ENCODE results near the gene DAPK3.
"Not testable (repeated sequence)": the region's sequence is repeated elsewhere in the genome, so short reads cannot be mapped to it uniquely, and the experiment has no call there.

Gene DAPK3

GRCh38 chr19:3954107-3954506 is 16.8 kb downstream of the DAPK3 start:
- DNase-seq (ENCODE audit: low spot score), result no peak

GRCh38 chr19:3952755-3953276 is 18.1 kb downstream of the DAPK3 start:
- not testable (repeated sequence) for DNase-seq (ENCODE audit: low spot score)

- DNase-seq (ENCODE audit: low spot score), result no peak
Measured at GRCh38 chr19:3950871-3951861, 19.7 kb downstream of the DAPK3 start.

GRCh38 chr19:3949997-3950859 is 20.7 kb downstream of the DAPK3 start:
- no peak for DNase-seq (ENCODE audit: low spot score)

GRCh38 chr19:3949294-3949693 is 21.6 kb downstream of the DAPK3 start:
- DNase-seq (ENCODE audit: low spot score), result no peak

- DNase-seq (ENCODE audit: low spot score), result not testable (repeated sequence)
Measured at GRCh38 chr19:3947316-3947933, 23.5 kb downstream of the DAPK3 start.

- DNase-seq (ENCODE audit: low spot score), result no peak
Measured at GRCh38 chr19:3945838-3946237, 25.1 kb downstream of the DAPK3 start.

GRCh38 chr19:3944018-3944721 is 26.7 kb downstream of the DAPK3 start:
- DNase-seq (ENCODE audit: low spot score), result no peak

GRCh38 chr19:3942790-3943409 is 28.0 kb downstream of the DAPK3 start:
- DNase-seq (ENCODE audit: low spot score), result no peak

- DNase-seq (ENCODE audit: low spot score), result not testable (repeated sequence)
Measured at GRCh38 chr19:3938300-3938950, 32.5 kb downstream of the DAPK3 start.

- no peak for DNase-seq (ENCODE audit: low spot score)
Measured at GRCh38 chr19:3936506-3937442, 34.1 kb downstream of the DAPK3 start.

GRCh38 chr19:3932931-3933810 is 37.7 kb downstream of the DAPK3 start, which contains the start of gene NMRK2:
NMRK2 (plus strand) TSS chr19:3933069; CDS start chr19:3933672, 603 bp downstream.
- no peak for DNase-seq (ENCODE audit: low spot score)

GRCh38 chr19:3931041-3931440 is 39.9 kb downstream of the DAPK3 start:
- no peak for DNase-seq (ENCODE audit: low spot score)

- DNase-seq (ENCODE audit: low spot score), result no peak
Measured at GRCh38 chr19:3923912-3924311, 47.0 kb downstream of the DAPK3 start.

GRCh38 chr19:3923096-3923758 is 47.7 kb downstream of the DAPK3 start:
- no peak for DNase-seq (ENCODE audit: low spot score)

- no peak for DNase-seq (ENCODE audit: low spot score)
Measured at GRCh38 chr19:3919793-3920192, 51.1 kb downstream of the DAPK3 start.

- DNase-seq (ENCODE audit: low spot score), result no peak
Measured at GRCh38 chr19:3916033-3916432, 54.9 kb downstream of the DAPK3 start.

GRCh38 chr19:3914199-3914598 is 56.7 kb downstream of the DAPK3 start:
- no peak for DNase-seq (ENCODE audit: low spot score)
